ENCODE measurements around the gene CYP4F2.

DNA sequence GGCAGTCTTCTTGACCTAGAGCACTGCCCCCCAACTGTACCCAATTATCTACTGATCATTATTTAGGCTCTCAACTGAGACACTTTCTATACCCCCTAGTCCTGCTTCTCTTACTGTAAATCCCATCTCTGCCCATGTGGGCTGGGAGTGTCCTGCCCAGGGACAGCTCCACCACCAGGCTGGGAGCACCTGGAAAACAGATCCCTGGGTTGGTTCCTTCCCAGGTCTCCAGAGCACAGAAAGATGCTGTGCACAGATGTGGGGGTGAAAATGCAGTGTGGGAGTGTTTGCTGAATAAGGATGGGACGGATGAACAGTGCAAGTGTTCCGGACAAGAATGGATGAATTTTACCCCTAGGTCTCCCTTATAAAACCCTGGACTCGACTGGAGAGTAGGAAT, 12.7 kb downstream of the CYP4F2 start:
- TF ChIP-seq TAF1 (IDR thresholded peaks at IDR 0.05; ENCODE audit: low read depth) = no peak
- TF ChIP-seq, protein P1, sequence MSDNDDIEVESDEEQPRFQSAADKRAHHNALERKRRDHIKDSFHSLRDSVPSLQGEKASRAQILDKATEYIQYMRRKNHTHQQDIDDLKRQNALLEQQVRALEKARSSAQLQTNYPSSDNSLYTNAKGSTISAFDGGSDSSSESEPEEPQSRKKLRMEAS (IDR thresholded peaks at IDR 0.05) = no peak
- no peak for TF ChIP-seq CEBPB (IDR thresholded peaks at IDR 0.05)

Data from Ishikawa (cell line).